Mesodermal cell (in vitro differentiated cells): Measurements from ENCODE around the gene LRRC75A.
"Not testable (repeated sequence)": the region's sequence is repeated elsewhere in the genome, so short reads cannot be mapped to it uniquely, and the experiment has no call there.

Experiments
- H3K27ac ChIP-seq: 2 replicates; pipeline ENCODE4 v1.7.0; 2013; ENCODE audit warnings: mild to moderate bottlenecking, low read depth, low read length, moderate library complexity; ENCODE audit not compliant: severe bottlenecking
- H3K36me3 ChIP-seq: 2 replicates; pipeline ENCODE4 v1.7.1; 2013; ENCODE audit warnings: mild to moderate bottlenecking, low read length, moderate library complexity; ENCODE audit not compliant: control insufficient read depth, insufficient read depth
- H3K4me1 ChIP-seq: one replicate; pipeline ENCODE4 v1.7.1; 2013; ENCODE audit warnings: mild to moderate bottlenecking, low read length; ENCODE audit not compliant: insufficient read depth, control insufficient read depth, poor library complexity, severe bottlenecking
- H3K4me3 ChIP-seq: 2 replicates; pipeline ENCODE4 v1.7.0; 2013; ENCODE audit warnings: low read length, control low read depth, mild to moderate bottlenecking; ENCODE audit not compliant: insufficient read depth, poor library complexity, severe bottlenecking; ENCODE audit errors: extremely low read depth
- H3K9me3 ChIP-seq: 2 replicates; pipeline ENCODE4 v1.7.1; 2013; ENCODE audit warnings: mild to moderate bottlenecking, low read length, moderate library complexity; ENCODE audit not compliant: control insufficient read depth
- WGBS, 2 experiments: methylation state at CpG; one replicate each; pipeline ENCODE4 v1.1.5; 2013; ENCODE audit warnings: missing lambda C conversion rate in 2 of 2; ENCODE audit not compliant: insufficient coverage in 2 of 2; 5-methylcytosine and 5-hydroxymethylcytosine counted together

Gene LRRC75A

DNA sequence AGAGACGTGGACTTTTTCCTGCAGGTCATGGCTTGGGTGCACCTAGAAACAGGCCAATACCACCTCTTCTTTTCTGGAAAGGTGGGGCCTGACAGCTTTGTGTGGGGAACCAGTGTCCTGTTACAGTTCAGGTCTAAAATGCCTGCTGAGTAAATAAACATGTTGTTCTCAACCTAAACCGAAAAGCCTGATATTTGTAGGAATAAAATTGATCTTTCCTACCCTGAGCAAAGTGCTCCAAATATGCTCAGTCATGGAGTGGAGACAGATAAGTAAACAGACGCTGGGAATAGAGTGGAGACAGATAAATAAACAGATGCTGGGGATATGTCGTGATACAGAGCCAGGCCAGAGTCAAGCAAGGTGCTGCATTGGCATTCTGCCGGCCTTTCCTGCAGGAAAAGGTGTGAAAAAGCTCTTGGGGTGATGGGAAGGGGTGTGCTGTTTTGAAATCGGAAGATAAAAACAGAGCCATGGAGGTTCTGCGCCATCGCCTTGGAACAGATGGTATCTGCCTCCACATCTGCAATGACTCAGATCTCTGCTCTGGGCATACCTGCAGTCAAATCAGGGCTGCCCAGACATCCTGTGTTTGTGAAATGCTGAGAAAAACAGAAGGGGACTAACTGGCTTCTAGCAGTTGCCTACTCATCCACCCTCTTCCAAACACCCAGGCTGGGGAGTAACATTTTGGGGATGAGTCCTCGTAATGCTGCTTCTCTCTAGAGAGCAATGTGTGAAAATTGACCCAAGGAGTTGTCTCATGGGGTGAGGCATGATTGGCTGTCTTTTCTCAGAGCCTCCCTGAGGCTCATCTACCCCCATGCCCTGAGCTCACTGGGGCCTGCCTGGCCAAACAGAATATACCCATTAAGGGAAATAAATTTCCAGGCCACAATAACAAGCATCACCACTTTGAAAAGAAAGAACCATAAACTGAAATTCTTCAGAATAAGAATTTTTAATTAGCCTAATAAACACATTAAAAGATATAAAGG is 93.4 kb downstream of the LRRC75A start:
- WGBS, 2 experiments = 37 to 62% methylated on average over 3 of the region's 9 CpGs
- Histone ChIP-seq H3K4me1 (peaks cover 11% of the 10 kb centered on the region), H3K36me3 (no peaks in the 10 kb centered on the region), H3K9me3 (no peaks in the 10 kb centered on the region), H3K27ac (peak overlapping the region; percentile 87), H3K4me3 (no peak overlapping the region)

DNA sequence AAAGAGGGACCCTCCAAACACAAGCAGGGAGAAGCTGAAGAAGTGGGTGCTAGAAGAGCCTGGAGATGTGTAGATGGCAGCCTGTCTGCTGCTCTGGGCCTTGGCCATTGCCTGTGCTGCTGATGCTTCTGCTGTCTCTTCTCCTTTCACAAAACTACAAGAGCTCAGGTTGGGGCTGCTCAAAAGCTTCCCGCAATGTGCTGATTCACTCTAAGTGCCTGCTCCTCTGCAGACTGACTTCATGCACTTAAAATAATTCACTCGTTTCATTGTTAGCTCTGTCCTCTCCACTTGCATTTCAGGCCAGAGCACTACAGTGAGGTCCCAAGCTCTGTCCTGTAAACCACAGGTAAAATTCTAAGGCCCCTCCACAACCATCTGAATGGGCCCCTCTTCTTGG is 95.3 kb downstream of the LRRC75A start:
- H3K36me3 ChIP-seq, H3K4me3 ChIP-seq, H3K9me3 ChIP-seq: not testable (repeated sequence)
- Histone ChIP-seq H3K4me1 (peaks cover 11% of the 10 kb centered on the region), H3K27ac (peak overlapping the region; percentile 66)
- 84 to 100% methylated on average over 1 to 2 of the region's 2 CpGs for WGBS, 2 experiments

DNA sequence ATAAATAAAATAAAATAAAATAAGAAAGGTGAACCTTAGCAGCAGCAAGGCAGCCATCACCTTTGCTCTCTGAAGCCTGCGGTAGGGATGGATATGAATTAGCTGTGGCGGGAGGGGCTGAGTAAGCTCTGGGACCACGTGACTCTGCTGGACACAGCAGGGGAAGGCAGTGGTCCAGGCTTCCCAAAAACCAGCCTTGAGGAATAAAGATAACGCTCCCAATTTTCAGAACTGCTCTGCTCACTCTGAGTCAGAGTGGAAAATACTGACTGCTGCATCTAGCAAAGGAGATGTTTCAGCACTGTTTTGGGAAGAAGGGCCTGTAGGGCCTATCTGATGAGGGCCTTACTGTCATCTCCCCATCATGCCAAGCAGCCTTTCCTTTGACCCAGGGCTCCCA is 96.1 kb downstream of the LRRC75A start:
- WGBS, 2 experiments = 71 to 92% methylated on average over 1 to 3 of the region's 4 CpGs
- not testable (repeated sequence) for H3K9me3 ChIP-seq

DNA sequence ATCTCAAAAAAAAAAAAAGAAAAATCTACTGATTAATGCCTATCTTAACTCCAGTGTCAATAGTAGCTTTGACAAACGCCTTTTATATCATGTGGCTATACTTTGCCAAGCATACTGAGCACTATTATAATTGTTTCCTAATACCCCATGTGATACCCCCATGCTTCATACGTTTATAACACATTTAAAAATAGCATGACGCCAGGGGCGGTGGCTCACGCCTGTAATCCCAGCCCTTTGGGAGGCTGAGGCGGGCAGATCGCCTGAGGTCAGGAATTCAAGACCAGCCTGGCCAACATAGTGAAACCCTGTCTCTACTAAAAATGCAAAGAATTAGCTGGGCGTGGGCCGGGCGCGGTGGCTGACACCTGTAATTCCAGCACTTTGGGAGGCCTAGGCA is 99.5 kb downstream of the LRRC75A start:
- not testable (repeated sequence) for H3K4me1 ChIP-seq

More for the DNA sequence above, 96.1 kb downstream of the LRRC75A start:
- H3K4me1 ChIP-seq = peaks cover 11% of the 10 kb centered on the region
- not testable (repeated sequence) for H3K36me3 ChIP-seq, H3K4me3 ChIP-seq
- peak overlapping the region; percentile 66 for H3K27ac ChIP-seq

More for the DNA sequence above, 99.5 kb downstream of the LRRC75A start:
- WGBS, 2 experiments = 89 to 98% methylated on average over 6 to 11 of the region's 11 CpGs
- not testable (repeated sequence) for H3K4me3 ChIP-seq, H3K36me3 ChIP-seq, H3K27ac ChIP-seq, H3K9me3 ChIP-seq
